GM18502 (cell line): Measurements from ENCODE around the gene NDUFS4.
"Not testable (repeated sequence)": the region's sequence is repeated elsewhere in the genome, so short reads cannot be mapped to it uniquely, and the experiment has no call there.

Source experiments
- ATAC-seq: cut with Tn5 transposase; IDR thresholded peaks from one replicate; pipeline ENCODE4 v1.9.1; 2021; ENCODE audit warnings: mild to moderate bottlenecking; ENCODE audit not compliant: unreplicated experiment, poor library complexity

The NDUFS4 gene

GRCh38 chr5:53645078-53645477, 84.6 kb downstream of the NDUFS4 start:
- no peak for ATAC-seq

- ATAC-seq = no peak
Measured at GRCh38 chr5:53649352-53649751, 88.9 kb downstream of the NDUFS4 start.

- not testable (repeated sequence) for ATAC-seq
Measured at GRCh38 chr5:53660573-53660972, 100.1 kb downstream of the NDUFS4 start.

DNA sequence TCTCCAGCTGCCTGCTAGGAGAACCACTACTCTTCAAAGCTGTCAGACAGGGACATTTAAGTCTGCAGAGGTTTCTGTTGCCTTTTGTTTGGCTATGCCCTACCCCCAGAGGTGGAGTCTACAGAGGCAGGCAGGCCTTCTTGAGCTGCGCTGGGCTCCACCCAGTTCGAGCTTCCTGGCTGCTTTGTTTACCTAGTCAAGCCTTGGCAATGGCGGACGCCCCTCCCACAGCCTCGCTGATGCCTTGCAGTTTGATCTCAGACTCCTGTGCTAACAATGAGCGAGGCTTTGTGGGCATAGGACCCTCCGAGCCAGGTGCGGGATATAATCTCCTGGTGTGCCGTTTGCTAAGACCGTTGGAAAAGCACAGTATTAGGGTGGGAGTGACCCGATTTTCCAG, 104.9 kb downstream of the NDUFS4 start:
- ATAC-seq = not testable (repeated sequence)

- no peak for ATAC-seq
Measured at GRCh38 chr5:53667621-53668020, 107.2 kb downstream of the NDUFS4 start.

- no peak for ATAC-seq
Measured at GRCh38 chr5:53671447-53671846, 111.0 kb downstream of the NDUFS4 start.

- no peak for ATAC-seq
Measured at GRCh38 chr5:53674121-53674520, 113.7 kb downstream of the NDUFS4 start.

- no peak for ATAC-seq
Measured at GRCh38 chr5:53677632-53678031, 117.2 kb downstream of the NDUFS4 start.

- ATAC-seq = no peak
Measured at GRCh38 chr5:53678981-53679660, 118.7 kb downstream of the NDUFS4 start.

DNA sequence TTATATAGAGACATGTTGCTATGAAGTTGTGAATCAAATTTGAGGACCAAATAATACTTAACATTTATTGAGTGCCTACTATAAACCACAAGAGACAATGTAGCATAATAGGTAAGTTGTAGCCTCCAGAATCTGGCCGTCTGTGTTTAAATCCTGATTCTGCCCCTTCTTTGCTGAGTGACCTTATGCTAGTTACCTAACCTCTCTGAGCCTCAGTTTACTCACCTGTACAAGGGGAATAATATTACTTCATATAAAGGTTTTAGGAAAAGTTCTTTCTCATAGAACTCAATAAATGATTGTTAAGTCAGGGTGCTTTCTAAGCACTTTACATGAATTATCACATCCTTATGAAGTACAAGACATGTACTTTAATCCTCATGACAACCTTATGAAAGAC, 120.6 kb downstream of the NDUFS4 start:
- ATAC-seq = no peak

GRCh38 chr5:53691014-53691413, 130.6 kb downstream of the NDUFS4 start:
- no peak for ATAC-seq

DNA sequence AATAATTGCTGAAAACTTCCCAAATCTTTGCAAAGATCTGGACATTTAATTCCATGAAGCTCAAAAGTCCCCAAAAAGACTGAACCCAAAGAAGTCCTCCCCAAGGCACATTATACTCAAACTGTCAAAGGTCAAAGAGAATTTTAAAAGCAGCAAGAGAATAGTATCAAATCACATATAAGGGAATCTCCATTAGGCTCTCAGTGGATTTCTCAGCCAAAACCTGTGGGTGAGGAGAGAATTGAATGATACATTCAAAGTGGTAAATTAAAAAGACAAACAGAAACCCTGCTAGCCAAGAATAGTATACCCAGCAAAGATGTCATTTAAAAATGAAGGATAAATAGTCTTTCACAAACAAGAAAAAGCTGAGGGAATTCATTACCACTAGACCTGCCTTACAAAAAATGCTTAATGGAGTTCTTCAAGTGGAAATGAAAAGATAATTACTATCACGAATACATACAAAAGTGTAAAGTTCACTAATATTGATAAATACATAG, 134.1 kb downstream of the NDUFS4 start:
- ATAC-seq = no peak

DNA sequence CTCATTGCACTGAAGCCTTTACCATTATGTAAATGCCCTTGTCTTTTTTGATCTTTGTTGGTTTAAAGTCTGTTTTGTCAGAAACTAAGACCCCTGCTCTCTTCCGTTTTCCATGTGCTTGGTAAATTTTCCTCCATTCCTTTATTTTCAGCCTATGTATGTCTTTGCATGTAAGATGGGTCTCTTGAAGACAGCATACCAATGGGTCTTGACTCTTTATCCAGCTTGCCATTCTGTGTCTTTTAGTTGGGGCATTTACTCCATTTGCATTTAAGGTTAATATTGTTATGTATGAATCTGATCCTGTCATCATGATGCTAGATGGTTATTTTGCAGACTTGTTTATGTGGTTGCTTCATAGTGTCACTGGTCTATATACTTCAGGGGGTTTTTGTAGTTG, 150.0 kb downstream of the NDUFS4 start:
- ATAC-seq = not testable (repeated sequence)

DNA sequence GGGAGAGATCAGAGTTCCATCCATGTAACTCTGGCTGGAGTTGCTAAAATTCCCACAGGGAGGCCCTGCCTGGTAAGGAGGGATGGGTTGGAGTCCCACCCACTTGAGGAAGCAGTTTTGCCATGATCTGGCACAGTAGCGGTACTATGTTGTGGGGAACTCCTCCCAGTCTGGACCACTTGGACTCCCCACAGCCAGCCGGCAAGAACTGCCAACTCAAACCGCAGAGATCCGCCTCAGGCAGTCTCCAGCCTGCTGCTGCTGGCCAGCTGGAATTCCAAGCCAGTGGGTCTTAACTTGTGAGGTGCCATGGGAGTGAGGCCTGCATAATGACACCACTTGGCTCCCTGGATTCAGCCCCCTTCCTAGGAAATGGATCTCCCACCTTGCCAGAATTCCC, 151.9 kb downstream of the NDUFS4 start:
- ATAC-seq = no peak

DNA sequence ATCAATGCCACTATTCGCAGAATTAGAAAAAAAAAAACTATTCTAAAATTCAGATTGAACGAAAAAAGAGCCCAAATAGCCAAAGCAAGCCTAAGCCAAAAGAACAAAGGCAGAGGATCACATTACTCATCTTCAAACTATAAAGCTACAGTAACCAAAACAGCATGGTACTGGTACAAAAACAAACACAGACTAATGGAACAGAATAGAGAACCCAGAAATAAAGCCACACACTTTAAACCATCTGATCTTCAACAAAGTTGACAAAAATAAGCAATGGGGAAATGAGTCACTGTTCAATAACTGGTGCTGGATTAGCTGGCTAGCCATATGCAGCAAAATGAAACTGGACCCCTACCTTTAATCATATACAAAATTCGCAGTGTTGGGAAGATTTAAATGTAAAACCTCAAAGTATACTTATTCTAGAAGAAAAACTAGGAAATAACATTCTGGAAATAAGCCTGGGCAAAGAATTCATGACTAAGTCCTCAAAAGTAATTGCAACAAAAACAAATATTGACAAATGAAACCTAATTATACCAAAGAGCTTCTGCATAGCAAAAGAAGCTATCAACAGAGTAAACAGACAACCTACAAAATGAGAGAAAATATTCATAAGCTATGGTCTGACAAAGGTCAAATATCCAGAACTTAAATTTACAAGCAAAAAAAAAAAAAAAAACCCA, 153.7 kb downstream of the NDUFS4 start:
- ATAC-seq = no peak

DNA sequence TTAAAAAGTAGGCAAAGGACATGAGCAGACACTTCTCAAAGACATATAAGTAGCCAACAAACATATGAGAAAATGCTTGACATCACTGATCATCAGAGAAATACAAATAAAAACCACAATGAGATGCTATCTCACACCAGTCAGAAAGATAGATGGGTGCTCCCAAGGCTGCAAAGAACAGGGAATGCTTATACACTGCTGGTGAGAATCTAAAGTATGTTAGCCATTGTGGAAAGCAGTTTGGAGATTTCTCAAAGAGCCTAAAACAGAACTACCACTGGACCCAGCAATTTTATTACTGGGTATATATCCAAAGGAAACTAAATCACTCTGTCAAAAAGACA, 154.2 kb downstream of the NDUFS4 start:
- no peak for ATAC-seq

- no peak for ATAC-seq
Measured at GRCh38 chr5:53726121-53726520, 165.7 kb downstream of the NDUFS4 start.

DNA sequence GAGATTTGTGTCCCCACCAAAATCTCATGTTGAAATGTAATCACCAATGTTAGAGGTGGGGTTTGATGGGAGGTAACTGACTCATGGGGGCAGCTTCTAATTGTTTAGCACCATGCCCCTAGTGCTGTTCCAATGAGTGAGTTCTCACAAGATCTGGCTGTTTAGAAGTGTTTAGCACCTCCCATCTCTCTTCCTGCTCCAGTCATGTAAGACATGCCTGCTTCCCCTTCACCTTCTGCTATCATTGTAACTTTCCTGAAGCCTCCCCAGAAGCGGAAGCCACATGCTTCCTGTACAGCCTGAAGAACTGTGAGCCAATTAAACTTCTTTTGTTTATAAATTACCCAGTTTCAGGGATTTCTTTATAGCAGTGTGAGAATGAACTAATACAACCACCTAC, 170.5 kb downstream of the NDUFS4 start:
- no peak for ATAC-seq
